K562 (cell line): ENCODE data around the gene RILP. TPM values are rescaled to one million over a fixed set of nuclear protein-coding genes. Genes with fewer than 3 reads are reported as not detected.
A peak's percentile ranks its signal among the peaks of the same experiment; 100 is the strongest.

Source experiments
- CHD2 ChIP-seq: IDR thresholded peaks from 2 replicates; pipeline ENCODE4 v1.6.1; 2011; ENCODE audit warnings: low read depth, low read length
- E2F1 ChIP-seq: sonication (generic); formaldehyde crosslinking; IDR thresholded peaks from 2 replicates; pipeline ENCODE4 v1.8.1; 2023; ENCODE audit warnings: mild to moderate bottlenecking, missing genetic modification reagents, moderate library complexity
- ETV6 ChIP-seq, 3 experiments: fragments of 150-350 bp in 1 of 3; sonication (generic) in 1 of 3; formaldehyde crosslinking in 1 of 3; IDR thresholded peaks; 2 replicates each; pipeline versions ENCODE4 v1.6.1 to v1.8.0; 2014 to 2022; ENCODE audit warnings: borderline replicate concordance in 2 of 3, low read depth in 2 of 3, antibody characterized with exemption in 1 of 3, low read length in 1 of 3, mild to moderate bottlenecking in 1 of 3, missing genetic modification reagents in 1 of 3
- IFI16 ChIP-seq: fragments of 250-450 bp; sonication (Bioruptor Pico); IDR thresholded peaks from 2 replicates; pipeline ENCODE4 v2.1.2; 2022; ENCODE audit warnings: mild to moderate bottlenecking, inconsistent platforms
- MEIS2 ChIP-seq: fragments of 450-650 bp; IDR thresholded peaks from 2 replicates; pipeline ENCODE4 v1.6.1; 2014; ENCODE audit warnings: mild to moderate bottlenecking; ENCODE audit not compliant: partially characterized antibody
- MTA1 ChIP-seq: fragments of 450-650 bp; IDR thresholded peaks from 2 replicates; pipeline ENCODE4 v1.6.1; 2017; ENCODE audit warnings: borderline replicate concordance
- SNRNP70 ChIP-seq: fragments of 200-400 bp; formaldehyde crosslinking; optimal IDR thresholded peaks from 2 replicates; pipeline ENCODE3; 2017; ENCODE audit warnings: low read depth, low read length
- SPI1 ChIP-seq: IDR thresholded peaks from 2 replicates; pipeline ENCODE4 v1.6.1; 2011; ENCODE audit warnings: low read depth, low read length, control low read depth, borderline replicate concordance
- SRSF7 ChIP-seq: fragments of 200-400 bp; formaldehyde crosslinking; optimal IDR thresholded peaks from 2 replicates; pipeline ENCODE3; 2017; ENCODE audit warnings: mild to moderate bottlenecking, low read depth, low read length
- TAF9B ChIP-seq: fragments of 450-650 bp; IDR thresholded peaks from 2 replicates; pipeline ENCODE4 v1.6.1; 2018; ENCODE audit warnings: mild to moderate bottlenecking; ENCODE audit not compliant: partially characterized antibody
- VEZF1 ChIP-seq: fragments of 200-800 bp; sonication (Bioruptor generic); IDR thresholded peaks from 2 replicates; pipeline ENCODE4 v1.6.1; 2017; ENCODE audit warnings: missing genetic modification characterization, missing compliant biosample characterization
- ZBTB34 ChIP-seq: fragments of 250-450 bp; sonication (Bioruptor Pico); IDR thresholded peaks from 2 replicates; pipeline ENCODE4 v1.8.0; 2021; ENCODE audit warnings: mild to moderate bottlenecking, moderate library complexity
- ZNF174 ChIP-seq: fragments of 250-450 bp; sonication (Bioruptor Pico); IDR thresholded peaks from 2 replicates; pipeline ENCODE4 v1.4.0; 2020; ENCODE audit warnings: mild to moderate bottlenecking
- ZNF507 ChIP-seq: conservative IDR thresholded peaks from 2 replicates; pipeline ENCODE4 v1.6.1; 2017; ENCODE audit warnings: missing genetic modification characterization, missing compliant biosample characterization
- ZNF57 ChIP-seq: fragments of 450-650 bp; formaldehyde crosslinking; IDR thresholded peaks from 2 replicates; pipeline ENCODE4 v1.4.0; 2020; ENCODE audit warnings: mild to moderate bottlenecking, moderate library complexity
- ZSCAN32 ChIP-seq: fragments of 450-650 bp; formaldehyde crosslinking; IDR thresholded peaks from 2 replicates; pipeline ENCODE4 v1.4.0; 2020; ENCODE audit warnings: mild to moderate bottlenecking, moderate library complexity
- polyA plus RNA-seq, 8 experiments: library from polyadenylated mRNA; depleted of rRNA in 4 of 8; stranded (reverse) in 5 of 8; unstranded in 3 of 8; fragments of >200 nt; fragmentation: Nextera tagmentation in 2 of 8; fragmentation: Illumina TruSeq in 1 of 8; extraction: Ambion mirVana in 2 of 8; extraction: Trizol in 1 of 8; gene quantifications; 2 replicates each; pipeline versions ENCODE4 v1.2.1 to v1.2.3, GENCODE V29; 2011 to 2014; ENCODE audit warnings: inconsistent platforms in 1 of 8, missing spikeins in 1 of 8
- total RNA-seq, 7 experiments: library from RNA; depleted of rRNA in 6 of 7; stranded (reverse); fragments of >200 nt in 6 of 7; fragmentation: Illumina TruSeq in 2 of 7; extraction: Trizol in 2 of 7; gene quantifications; 2 replicates each; pipeline versions ENCODE4 v1.2.1 to v1.2.3, GENCODE V29; 2011 to 2021; ENCODE audit warnings: low replicate concordance in 1 of 7
- TF ChIP-seq, protein P1 (sequence below): fragments of 450-650 bp; IDR thresholded peaks from 2 replicates; pipeline ENCODE4 v1.6.1; 2017; ENCODE audit warnings: antibody characterized with exemption, mild to moderate bottlenecking
- TF ChIP-seq, protein P2 (sequence below): sonication (generic); formaldehyde crosslinking; IDR thresholded peaks from 2 replicates; pipeline ENCODE4 v1.8.1; 2022; ENCODE audit warnings: missing genetic modification reagents

The RILP gene
- total and polyA plus RNA-seq, 9 of the 15 experiments (the other 6 are each of a cell fraction or from before 2014, with no cell fraction given) = 0.75 to 54.9 (median 27.8) TPM

DNA sequence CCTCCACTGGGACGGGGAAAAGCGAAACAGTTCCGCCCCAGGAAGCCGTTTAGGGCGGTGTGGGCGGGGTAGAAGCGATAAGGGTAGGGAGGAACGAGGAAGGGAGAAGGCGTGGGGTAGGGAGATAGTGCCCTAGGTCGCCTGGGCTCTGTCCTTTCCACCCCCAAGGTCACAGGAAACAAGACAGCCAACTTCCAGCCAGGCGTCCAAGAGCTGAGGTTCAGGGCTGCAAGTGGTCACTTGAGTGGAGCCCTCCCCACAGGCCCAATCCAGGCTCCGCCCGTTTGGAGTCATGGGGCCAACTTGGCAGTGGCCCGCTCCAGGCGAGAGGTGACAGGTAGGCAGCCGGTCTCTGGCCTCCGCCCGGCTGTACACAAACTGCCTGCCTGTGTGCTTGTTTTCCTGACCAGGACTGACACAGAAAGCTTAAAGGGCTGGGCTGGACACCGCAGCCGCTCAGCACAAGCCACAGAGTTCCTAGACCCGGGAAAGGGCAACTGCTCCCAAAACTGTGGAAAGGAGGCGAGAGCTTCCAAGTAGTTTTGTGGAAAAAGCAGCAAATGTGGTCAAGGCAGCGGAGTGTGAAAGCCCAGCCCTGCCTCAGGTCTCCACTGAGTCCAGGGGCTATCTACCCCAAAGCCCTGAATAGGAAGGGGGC lies at the start of gene RILP (continued):
- TF ChIP-seq VEZF1 (CRISPR knock-in tag) = peak; percentile 93
- TF ChIP-seq ZNF174 = no peak
- TF ChIP-seq IFI16 (CRISPR knock-in tag) = no peak
- TF ChIP-seq, protein P1, sequence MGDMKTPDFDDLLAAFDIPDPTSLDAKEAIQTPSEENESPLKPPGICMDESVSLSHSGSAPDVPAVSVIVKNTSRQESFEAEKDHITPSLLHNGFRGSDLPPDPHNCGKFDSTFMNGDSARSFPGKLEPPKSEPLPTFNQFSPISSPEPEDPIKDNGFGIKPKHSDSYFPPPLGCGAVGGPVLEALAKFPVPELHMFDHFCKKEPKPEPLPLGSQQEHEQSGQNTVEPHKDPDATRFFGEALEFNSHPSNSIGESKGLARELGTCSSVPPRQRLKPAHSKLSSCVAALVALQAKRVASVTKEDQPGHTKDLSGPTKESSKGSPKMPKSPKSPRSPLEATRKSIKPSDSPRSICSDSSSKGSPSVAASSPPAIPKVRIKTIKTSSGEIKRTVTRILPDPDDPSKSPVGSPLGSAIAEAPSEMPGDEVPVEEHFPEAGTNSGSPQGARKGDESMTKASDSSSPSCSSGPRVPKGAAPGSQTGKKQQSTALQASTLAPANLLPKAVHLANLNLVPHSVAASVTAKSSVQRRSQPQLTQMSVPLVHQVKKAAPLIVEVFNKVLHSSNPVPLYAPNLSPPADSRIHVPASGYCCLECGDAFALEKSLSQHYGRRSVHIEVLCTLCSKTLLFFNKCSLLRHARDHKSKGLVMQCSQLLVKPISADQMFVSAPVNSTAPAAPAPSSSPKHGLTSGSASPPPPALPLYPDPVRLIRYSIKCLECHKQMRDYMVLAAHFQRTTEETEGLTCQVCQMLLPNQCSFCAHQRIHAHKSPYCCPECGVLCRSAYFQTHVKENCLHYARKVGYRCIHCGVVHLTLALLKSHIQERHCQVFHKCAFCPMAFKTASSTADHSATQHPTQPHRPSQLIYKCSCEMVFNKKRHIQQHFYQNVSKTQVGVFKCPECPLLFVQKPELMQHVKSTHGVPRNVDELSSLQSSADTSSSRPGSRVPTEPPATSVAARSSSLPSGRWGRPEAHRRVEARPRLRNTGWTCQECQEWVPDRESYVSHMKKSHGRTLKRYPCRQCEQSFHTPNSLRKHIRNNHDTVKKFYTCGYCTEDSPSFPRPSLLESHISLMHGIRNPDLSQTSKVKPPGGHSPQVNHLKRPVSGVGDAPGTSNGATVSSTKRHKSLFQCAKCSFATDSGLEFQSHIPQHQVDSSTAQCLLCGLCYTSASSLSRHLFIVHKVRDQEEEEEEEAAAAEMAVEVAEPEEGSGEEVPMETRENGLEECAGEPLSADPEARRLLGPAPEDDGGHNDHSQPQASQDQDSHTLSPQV = peak; percentile 80
- TF ChIP-seq E2F1 (CRISPR knock-in tag) = no peak
- no peak for TF ChIP-seq ZSCAN32
- TF ChIP-seq MEIS2 = no peak
- no peak for TF ChIP-seq SRSF7
- peak; percentile 58 to 79; a peak in 3 of 4 replicates for TF ChIP-seq ETV6 (IDR thresholded peaks at IDR 0.05; ENCODE audit: borderline replicate concordance in 1 of 2, low read depth in 2 of 2, low read length in 1 of 2)
- no peak for TF ChIP-seq ETV6 (CRISPR knock-in tag; IDR thresholded peaks at IDR 0.05; ENCODE audit: borderline replicate concordance)
- peak; percentile 77; the same call in 1 of the 2 replicates for TF ChIP-seq SPI1
- no peak for TF ChIP-seq ZNF57 (CRISPR knock-in tag)
- TF ChIP-seq ZBTB34 = no peak
- no peak for TF ChIP-seq SNRNP70
- peak; percentile 24; the same call in 1 of the 2 replicates for TF ChIP-seq MTA1
- peak; percentile 62 for TF ChIP-seq TAF9B
- TF ChIP-seq, protein P2, sequence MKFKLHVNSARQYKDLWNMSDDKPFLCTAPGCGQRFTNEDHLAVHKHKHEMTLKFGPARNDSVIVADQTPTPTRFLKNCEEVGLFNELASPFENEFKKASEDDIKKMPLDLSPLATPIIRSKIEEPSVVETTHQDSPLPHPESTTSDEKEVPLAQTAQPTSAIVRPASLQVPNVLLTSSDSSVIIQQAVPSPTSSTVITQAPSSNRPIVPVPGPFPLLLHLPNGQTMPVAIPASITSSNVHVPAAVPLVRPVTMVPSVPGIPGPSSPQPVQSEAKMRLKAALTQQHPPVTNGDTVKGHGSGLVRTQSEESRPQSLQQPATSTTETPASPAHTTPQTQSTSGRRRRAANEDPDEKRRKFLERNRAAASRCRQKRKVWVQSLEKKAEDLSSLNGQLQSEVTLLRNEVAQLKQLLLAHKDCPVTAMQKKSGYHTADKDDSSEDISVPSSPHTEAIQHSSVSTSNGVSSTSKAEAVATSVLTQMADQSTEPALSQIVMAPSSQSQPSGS (CRISPR knock-in tag) = no peak
- TF ChIP-seq CHD2 = no peak
- no peak for TF ChIP-seq ZNF507 (tag)
